Right lobe of liver (tissue), 4 donors: ENCODE results near the gene PTPRT.

Experiments
- CTCF ChIP-seq, 4 donors: fragments of 200-600 bp in 3 of 4; fragments of 450-650 bp in 1 of 4; IDR thresholded peaks; one replicate each; pipeline versions ENCODE4 v1.5.1 to v1.8.0; 2016 to 2022; ENCODE audit warnings: antibody characterized with exemption in 4 of 4, mild to moderate bottlenecking in 2 of 4
- POLR2A ChIP-seq: fragments of 450-650 bp; IDR thresholded peaks from one replicate; pipeline ENCODE4 v1.6.1; 2017; ENCODE audit warnings: antibody characterized with exemption, mild to moderate bottlenecking
- donor health status: DM: no; HTN: no; CAD: no.
- donor health status: DM: no; HTN: no; CAD: no.
- donor health status: DM: no; HTN: yes; CAD: no.

GRCh38 chr20:42212391-42212790, 977.3 kb downstream of the PTPRT start:
- TF ChIP-seq CTCF (IDR thresholded peaks at IDR 0.05) (no peak), POLR2A (no peak)
